ENCODE results near the gene PRKN.
A peak's percentile ranks its signal among the peaks of the same experiment; 100 is the strongest.

PRKN gene

DNA sequence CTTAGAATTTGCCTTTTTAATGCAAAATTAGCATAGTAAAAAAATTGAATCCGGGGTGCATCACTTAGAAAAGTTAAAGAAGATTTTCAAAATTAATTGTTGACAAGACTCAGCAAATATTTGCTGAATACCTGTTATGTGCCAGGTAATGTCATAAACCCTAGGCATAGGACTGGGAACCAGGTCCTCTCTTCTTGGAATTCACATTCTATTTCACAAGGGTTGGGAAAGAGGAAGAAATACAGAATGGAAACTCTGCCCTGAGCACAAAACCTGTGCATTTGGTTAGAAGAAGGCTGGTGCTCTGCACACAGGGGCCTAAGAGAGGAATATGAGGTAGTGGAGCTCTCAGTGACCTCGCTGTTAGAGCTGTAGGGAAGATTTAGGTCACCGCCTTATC, 879.9 kb downstream of the PRKN start:
- no peak overlapping the region for H3K27ac ChIP-seq

DNA sequence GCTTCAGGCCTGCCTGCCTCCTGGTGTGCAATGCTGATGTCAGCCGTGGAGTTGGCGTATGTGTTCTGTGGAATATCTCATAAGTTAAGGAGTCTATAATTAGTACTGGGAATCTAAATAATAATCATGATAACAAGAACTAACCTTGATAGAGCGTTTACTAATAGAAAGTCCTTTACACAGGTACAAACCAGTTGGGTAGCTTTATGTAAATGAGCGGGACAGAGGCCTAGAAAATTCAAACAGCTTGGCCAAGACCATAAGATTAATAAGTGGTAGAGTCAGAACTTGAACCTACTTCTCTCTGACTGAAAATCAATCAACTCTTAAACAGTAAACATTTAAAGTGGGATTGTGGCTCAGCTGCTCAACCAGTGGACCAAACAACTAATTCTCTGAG, 882.8 kb downstream of the PRKN start:
- H3K27ac ChIP-seq, result no peak overlapping the region
- TF ChIP-seq, protein P1, sequence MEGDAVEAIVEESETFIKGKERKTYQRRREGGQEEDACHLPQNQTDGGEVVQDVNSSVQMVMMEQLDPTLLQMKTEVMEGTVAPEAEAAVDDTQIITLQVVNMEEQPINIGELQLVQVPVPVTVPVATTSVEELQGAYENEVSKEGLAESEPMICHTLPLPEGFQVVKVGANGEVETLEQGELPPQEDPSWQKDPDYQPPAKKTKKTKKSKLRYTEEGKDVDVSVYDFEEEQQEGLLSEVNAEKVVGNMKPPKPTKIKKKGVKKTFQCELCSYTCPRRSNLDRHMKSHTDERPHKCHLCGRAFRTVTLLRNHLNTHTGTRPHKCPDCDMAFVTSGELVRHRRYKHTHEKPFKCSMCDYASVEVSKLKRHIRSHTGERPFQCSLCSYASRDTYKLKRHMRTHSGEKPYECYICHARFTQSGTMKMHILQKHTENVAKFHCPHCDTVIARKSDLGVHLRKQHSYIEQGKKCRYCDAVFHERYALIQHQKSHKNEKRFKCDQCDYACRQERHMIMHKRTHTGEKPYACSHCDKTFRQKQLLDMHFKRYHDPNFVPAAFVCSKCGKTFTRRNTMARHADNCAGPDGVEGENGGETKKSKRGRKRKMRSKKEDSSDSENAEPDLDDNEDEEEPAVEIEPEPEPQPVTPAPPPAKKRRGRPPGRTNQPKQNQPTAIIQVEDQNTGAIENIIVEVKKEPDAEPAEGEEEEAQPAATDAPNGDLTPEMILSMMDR (conservative IDR thresholded peaks at IDR 0.05), result no peak
- no peak for TF ChIP-seq ZFX (IDR thresholded peaks at IDR 0.05)

More for the DNA sequence above, 879.9 kb downstream of the PRKN start:
- TF ChIP-seq, protein P1 (conservative IDR thresholded peaks at IDR 0.05), result no peak
- no peak for TF ChIP-seq ZFX (IDR thresholded peaks at IDR 0.05)

GRCh38 chr6:161843066-161843465, 884.5 kb downstream of the PRKN start:
- H3K27ac ChIP-seq, result no peak overlapping the region
- no peak for TF ChIP-seq ZFX (IDR thresholded peaks at IDR 0.05)
- TF ChIP-seq, protein P1 (conservative IDR thresholded peaks at IDR 0.05), result no peak

DNA sequence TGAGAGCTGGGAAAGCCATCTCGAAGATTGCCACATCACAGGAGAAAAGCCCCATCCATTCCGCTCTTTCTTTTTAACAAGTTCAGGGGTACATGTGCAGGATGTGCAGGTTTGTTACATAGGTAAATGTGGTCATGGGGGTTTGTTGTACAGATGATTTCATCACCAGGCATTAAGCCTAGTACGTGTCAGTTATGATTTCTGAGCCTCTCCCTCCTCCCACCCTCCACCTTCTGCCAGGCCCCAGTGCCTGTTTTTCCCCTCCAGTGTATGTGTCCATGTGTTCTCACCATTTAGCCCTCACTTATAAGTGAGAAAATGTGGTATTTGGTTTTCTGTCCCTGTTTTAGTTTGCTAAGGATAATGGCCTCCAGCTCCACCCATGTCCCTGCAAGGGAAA, 887.2 kb downstream of the PRKN start:
- no peak overlapping the region for H3K27ac ChIP-seq
- TF ChIP-seq, protein P1 (conservative IDR thresholded peaks at IDR 0.05), result no peak
- TF ChIP-seq ZFX (IDR thresholded peaks at IDR 0.05), result no peak

- H3K27ac ChIP-seq, result no peak overlapping the region
- TF ChIP-seq, protein P1 (conservative IDR thresholded peaks at IDR 0.05), result no peak
- TF ChIP-seq ZFX (IDR thresholded peaks at IDR 0.05), result no peak
These were observed 889.1 kb downstream of the PRKN start for GRCh38 chr6:161838306-161839035.

DNA sequence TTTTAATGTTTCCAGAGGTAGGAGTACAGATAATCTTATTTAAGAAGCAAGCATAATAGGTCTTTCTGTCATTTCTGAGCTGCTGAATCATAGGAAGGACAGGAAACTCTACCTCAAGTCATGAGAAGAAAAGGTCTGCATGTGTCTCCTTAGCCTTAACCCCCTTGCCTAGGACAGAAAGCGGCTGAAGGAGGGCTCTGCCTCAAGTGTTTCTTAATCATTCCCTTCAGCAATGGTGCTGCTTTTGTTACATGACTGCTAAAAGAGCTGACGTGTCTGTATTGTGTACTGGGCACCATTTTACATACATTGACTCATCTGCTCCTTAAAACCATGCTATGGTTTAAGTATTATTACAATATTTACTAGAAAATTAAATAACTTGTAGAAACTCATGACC, 889.7 kb downstream of the PRKN start:
- H3K27ac ChIP-seq, result no peak overlapping the region
- TF ChIP-seq, protein P1 (conservative IDR thresholded peaks at IDR 0.05), result no peak
- no peak for TF ChIP-seq ZFX (IDR thresholded peaks at IDR 0.05)

- no peak overlapping the region for H3K27ac ChIP-seq
- TF ChIP-seq, protein P1 (conservative IDR thresholded peaks at IDR 0.05), result peak; percentile 26
- no peak for TF ChIP-seq ZFX (IDR thresholded peaks at IDR 0.05)
These were observed 890.2 kb downstream of the PRKN start for GRCh38 chr6:161837449-161837735.

Measured in C4-2B (cell line).